Activated CD4-positive, alpha-beta T cell treated with anti-CD3 and anti-CD28 coated beads for 36 hours (primary cell): Measurements from ENCODE around the gene ZFPM1. TPM values are rescaled to one million over a fixed set of nuclear protein-coding genes. Genes with fewer than 3 reads are reported as not detected.
A peak's percentile ranks its signal among the peaks of the same experiment; 100 is the strongest.

Source experiments
- ATAC-seq: fragments of 200-7000 bp; cut with Tn5 transposase; one replicate; pipeline ENCODE4 v1.10.0; 2021; ENCODE audit warnings: mild to moderate bottlenecking, moderate library complexity
- CTCF ChIA-PET: fragments of 350-600 bp; sonication (Branson Sonifier 250); formaldehyde crosslinking; loops from one replicate; lab custom pipeline; 2021; ENCODE audit warnings: antibody characterized with exemption; lab: Charles Lee
- POLR2A ChIA-PET: fragments of 350-600 bp; sonication (Branson Sonifier 250); formaldehyde crosslinking; loops from one replicate; lab custom pipeline; 2021; ENCODE audit warnings: antibody characterized with exemption, inconsistent platforms; lab: Charles Lee
- DNase-seq: peaks from one replicate; pipeline ENCODE4 v3.0.0-alpha.2; 2020
- H3K27ac Mint-ChIP-seq: one replicate; pipeline ENCODE4 v1.8.0; 2021; ENCODE audit warnings: mixed read lengths
- H3K27me3 Mint-ChIP-seq: one replicate; pipeline ENCODE4 v1.8.0; 2021; ENCODE audit warnings: mixed read lengths
- H3K36me3 Mint-ChIP-seq: one replicate; pipeline ENCODE4 v1.8.0; 2021; ENCODE audit warnings: low read depth, mixed read lengths
- H3K4me1 Mint-ChIP-seq: one replicate; pipeline ENCODE4 v1.8.0; 2021; ENCODE audit warnings: mixed read lengths
- H3K4me3 Mint-ChIP-seq: one replicate; pipeline ENCODE4 v1.8.0; 2021; ENCODE audit warnings: mild to moderate bottlenecking, moderate library complexity, mixed read lengths
- H3K9me3 Mint-ChIP-seq: one replicate; pipeline ENCODE4 v1.8.0; 2021; ENCODE audit warnings: low read depth, mixed read lengths
- intact Hi-C, 2 experiments: fragments of 100-400 bp; cut with DNase I in 1 of 2; cut with micrococcal nuclease in 1 of 2; formaldehyde crosslinking; loops; one replicate each; pipeline versions ENCODE4 v1.14.2 to v1.15.1; 2022 to 2024; cut with DNase I, micrococcal nuclease
- total RNA-seq, 2 experiments: library from RNA; stranded (reverse); gene quantifications; one replicate each; pipeline ENCODE4 v1.2.3, GENCODE V29; 2021

Gene ZFPM1
- total RNA-seq, 2 experiments from 2014 or later: 9.9 to 12.6 TPM

DNA sequence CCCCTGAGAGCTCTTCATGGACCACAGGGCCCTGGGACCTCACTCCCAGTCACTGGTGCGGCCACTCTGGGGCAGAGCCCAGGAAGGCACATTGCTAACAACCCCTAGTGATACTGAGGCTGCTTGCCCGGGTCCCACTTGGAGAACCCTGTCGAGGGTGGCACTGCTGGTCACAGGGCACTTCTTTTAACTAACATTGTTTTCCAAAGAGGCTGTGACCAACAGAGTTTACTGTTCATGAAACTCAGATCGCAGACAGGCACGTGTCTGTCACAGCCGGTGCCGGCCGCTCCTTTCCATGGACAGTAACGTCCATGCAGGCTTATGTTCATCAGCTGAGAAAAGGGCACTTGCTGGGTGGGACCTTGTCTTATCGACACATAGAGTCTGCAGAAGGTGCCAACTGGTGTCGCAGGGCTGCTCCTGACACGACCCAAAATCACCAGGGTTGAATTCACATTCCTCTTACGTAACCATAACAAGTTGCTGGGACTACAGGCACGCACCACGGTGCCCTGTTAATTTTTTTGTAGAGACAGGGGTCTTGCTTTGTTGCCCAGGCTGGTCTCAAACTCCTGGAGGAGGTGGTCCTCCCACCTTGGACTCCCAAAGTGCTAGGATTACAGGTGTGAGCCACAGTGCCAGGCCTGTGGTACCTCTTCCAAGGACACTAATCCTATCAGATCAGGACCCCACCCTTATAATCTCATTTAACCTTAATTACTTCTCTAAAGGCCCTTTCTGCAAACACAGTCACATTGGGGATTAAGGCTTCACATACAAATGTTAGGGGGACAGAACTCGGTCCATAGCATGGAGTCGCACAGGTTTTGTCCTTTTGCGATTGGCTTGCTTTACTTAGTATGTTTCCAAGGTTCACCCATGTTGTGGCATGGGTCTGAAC lies 115.9 kb downstream of the ZFPM1 start:
- ChIA-PET CTCF (no interaction called here), POLR2A (no interaction called here)
- no peak for DNase-seq
- peaks cover 17% of the 10 kb centered on the region for H3K36me3 Mint-ChIP-seq
- no peaks in the 10 kb centered on the region for H3K9me3 Mint-ChIP-seq
- peak overlapping the region; percentile 74 for H3K27ac Mint-ChIP-seq
- peak overlapping the region; percentile 74 for H3K4me3 Mint-ChIP-seq
- intact Hi-C loops: loop anchor here in 1 of 2 experiments (5.0 kb wide), 1 partner anchor 112 kb away; no protein-coding TSS in a partner anchor
- ATAC-seq: no peak
- H3K4me1 Mint-ChIP-seq: peaks cover 44% of the 10 kb centered on the region
- H3K27me3 Mint-ChIP-seq: no peaks in the 10 kb centered on the region

DNA sequence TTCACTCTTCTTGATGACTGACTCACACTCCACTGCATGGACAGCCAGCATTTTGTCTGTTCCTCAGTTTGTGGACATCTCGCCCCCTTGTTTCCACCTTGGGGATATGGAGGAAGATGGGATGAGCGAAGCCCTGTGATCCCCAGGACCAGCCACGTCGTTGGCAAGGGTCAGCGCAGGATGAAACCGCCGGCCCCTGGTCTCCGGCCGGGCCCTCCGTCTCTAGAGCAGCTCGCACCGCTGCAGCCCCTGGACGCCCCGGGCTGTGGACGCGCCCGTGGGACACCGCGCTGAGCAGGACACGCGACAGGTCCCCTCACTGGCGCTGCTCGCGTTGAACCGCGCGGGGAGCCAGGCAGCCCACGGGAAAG lies 116.5 kb downstream of the ZFPM1 start:
- Mint-ChIP-seq H3K9me3 (no peaks in the 10 kb centered on the region), H3K36me3 (peaks cover 17% of the 10 kb centered on the region), H3K4me1 (peaks cover 44% of the 10 kb centered on the region), H3K27ac (peak overlapping the region; percentile 74), H3K4me3 (peak overlapping the region; percentile 74), H3K27me3 (no peaks in the 10 kb centered on the region)
- ChIA-PET POLR2A (interaction anchor here (0.7 to 1.7 kb wide), 5 partner anchors 9 to 618 kb away, joined by 3 to 6 read pairs (median 4); partner anchors contain the start of genes BANP and ZFPM1), CTCF (interaction anchor here (0.8 to 1.8 kb wide), 2 partner anchors 8 to 613 kb away, joined by 4 to 10 read pairs; no protein-coding TSS in a partner anchor)
- DNase-seq: no peak
- intact Hi-C loops: loop anchor here in 1 of 2 experiments (5.0 kb wide), 1 partner anchor 112 kb away; no protein-coding TSS in a partner anchor
- ATAC-seq: peak; percentile 28

DNA sequence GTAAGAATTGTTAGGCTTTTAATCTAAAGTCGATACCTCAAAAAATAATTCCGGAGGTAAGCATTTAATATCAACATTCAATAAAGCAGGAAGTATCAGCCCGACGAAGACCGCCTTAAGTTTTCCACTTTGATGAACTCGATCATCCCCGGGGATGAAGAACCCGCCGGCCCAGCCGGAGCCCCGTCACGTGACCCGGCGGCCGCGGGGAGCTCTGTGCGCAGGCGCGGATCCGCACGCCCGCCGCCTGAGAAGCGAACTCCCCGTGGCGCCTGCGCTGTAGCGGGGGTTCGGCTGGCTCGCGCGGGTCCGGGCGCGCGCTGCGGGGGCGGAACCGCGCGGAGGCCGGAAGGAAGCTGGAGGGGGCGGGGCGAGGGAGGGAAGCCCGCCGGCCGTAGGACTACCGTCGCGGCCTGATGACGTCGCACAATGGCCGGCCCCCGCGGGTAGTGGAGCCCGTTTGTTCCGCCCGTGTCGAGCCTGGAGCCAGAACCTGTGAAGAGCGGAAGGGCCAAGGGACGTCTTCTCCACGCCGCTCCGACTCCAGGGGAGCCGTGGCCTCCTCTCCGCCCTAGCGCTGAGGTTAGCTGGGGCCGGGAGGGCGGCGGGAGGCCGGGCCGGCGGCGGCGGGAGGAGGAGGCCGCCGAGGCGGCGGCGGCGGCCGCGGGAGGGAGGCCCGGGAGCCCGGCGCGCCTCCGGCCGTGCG lies 117.1 kb downstream of the ZFPM1 start, which contains the start of gene ZC3H18:
Gene ZC3H18 (plus strand): TSS at position 419 of the 706 bp plus-strand sequence. CDS start 6,721 bp downstream, outside the sequence.
- Mint-ChIP-seq H3K27me3 (no peaks in the 10 kb centered on the region), H3K36me3 (peaks cover 17% of the 10 kb centered on the region), H3K4me3 (peak within 1 kb of the TSS; percentile 88), H3K27ac (peak within 1 kb of the TSS; percentile 79), H3K4me1 (peaks cover 44% of the 10 kb centered on the region), H3K9me3 (no peaks in the 10 kb centered on the region)
- DNase-seq (peak; percentile 99), ATAC-seq (peak; percentile 83)
- intact Hi-C loops: loop anchor here (1.0 to 10.0 kb wide), 19 partner anchors 36 to 1303 kb away; partner anchors contain the start of genes BANP (in 2 of the 2), CTU2 (in 2 of the 2), RNF166 (in 2 of the 2) and CDH15 (in 1 of the 2)
- ChIA-PET POLR2A (interaction anchor here (0.6 to 1.7 kb wide), 8 partner anchors 8 to 619 kb away, joined by 3 to 10 read pairs (median 4); partner anchors contain the start of genes BANP and ZFPM1), CTCF (interaction anchor here (0.6 to 1.8 kb wide), 5 partner anchors 9 to 614 kb away, joined by 3 to 10 read pairs (median 4); no protein-coding TSS in a partner anchor)

DNA sequence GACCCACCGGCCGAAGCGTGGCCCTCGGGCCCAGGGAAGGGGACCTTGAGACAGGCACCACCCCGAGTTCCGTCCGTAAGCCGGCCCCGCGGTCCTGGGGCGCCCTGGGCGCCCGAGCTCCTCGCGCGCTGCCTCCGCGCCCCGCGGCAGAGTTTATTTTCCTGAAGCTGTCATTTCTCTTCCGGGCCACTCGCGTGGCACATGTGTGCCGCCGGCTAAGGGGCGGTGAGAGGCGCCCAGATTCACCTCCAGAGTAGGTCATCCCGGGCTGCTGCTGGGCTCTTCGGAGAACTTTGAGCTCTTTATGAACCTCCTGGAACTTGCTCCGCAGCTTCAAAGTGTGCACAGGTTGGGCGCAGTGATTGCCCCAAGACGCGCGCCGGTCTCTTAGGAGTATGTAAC lies 117.6 kb downstream of the ZFPM1 start:
- intact Hi-C loops: loop anchor here (1.0 to 10.0 kb wide), 18 partner anchors 36 to 1302 kb away; partner anchors contain the start of genes BANP (in 2 of the 2), CTU2 (in 2 of the 2), RNF166 (in 2 of the 2) and CDH15 (in 1 of the 2)
- ChIA-PET CTCF (interaction anchor here (0.6 to 1.8 kb wide), 5 partner anchors 9 to 614 kb away, joined by 3 to 10 read pairs (median 4); no protein-coding TSS in a partner anchor), POLR2A (interaction anchor here (0.6 to 1.7 kb wide), 6 partner anchors 7 to 620 kb away, joined by 3 to 10 read pairs (median 4); partner anchors contain the start of genes BANP and ZFPM1)
- Mint-ChIP-seq H3K27me3 (no peaks in the 10 kb centered on the region), H3K4me3 (peak overlapping the region; percentile 88), H3K27ac (peak overlapping the region; percentile 67), H3K36me3 (peaks cover 20% of the 10 kb centered on the region), H3K9me3 (no peaks in the 10 kb centered on the region), H3K4me1 (peaks cover 44% of the 10 kb centered on the region)
- peak; percentile 63 for DNase-seq
- ATAC-seq: peak; percentile 33

DNA sequence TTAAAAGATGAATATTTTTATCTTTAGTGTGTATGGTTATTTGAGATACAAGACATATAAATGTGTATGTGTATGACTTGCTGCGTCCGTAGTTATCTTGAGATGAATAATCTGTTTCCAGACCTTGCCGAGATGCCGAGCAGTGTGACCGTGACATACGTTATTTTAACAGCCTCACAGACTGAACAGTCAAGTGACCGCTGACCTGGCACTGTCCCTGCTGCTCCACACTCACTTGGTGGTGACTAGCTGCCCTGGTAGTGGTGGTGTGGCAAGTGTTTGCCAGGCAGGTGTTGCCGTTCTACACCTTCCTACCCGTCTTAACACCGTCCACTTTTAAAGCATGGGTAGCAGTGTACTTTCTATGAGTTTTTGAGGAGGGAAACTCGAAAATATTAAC lies 122.2 kb downstream of the ZFPM1 start:
- CTCF ChIA-PET: no interaction called here
- intact Hi-C loops: loop anchor here (10.0 kb wide), 2 partner anchors 620 to 640 kb away; partner anchors contain the start of genes BANP (in 1 of the 2) and ZNF778 (in 1 of the 2)
- POLR2A ChIA-PET: no interaction called here

DNA sequence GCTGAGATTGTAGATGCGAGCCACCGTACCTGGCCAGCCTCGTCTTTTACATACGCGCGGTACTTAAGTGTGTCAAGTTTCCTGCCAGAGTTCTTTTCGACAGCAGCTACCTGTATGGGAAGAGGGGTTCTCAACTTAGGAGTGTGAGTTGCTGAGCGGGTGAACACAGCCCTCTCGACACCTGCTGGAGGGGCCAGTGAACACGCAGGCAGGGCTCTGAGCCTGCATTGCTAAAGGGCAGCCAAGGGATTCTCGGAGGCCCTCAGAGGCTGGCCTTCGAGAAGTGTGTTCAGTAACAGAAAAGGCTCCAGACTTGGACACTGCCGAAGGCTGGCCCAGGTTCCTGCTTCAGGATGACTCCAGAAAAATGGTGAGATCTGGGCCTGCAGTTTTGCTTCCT lies 123.2 kb downstream of the ZFPM1 start:
- no peak for DNase-seq
- no peaks in the 10 kb centered on the region for H3K27me3 Mint-ChIP-seq
- H3K9me3 Mint-ChIP-seq: no peaks in the 10 kb centered on the region
- peaks cover 57% of the 10 kb centered on the region for H3K4me1 Mint-ChIP-seq
- ChIA-PET CTCF (no interaction called here), POLR2A (no interaction called here)
- H3K4me3 Mint-ChIP-seq: no peak overlapping the region
- intact Hi-C loops: loop anchor here (10.0 kb wide), 2 partner anchors 622 to 638 kb away; partner anchors contain the start of genes BANP (in 1 of the 2) and ZNF778 (in 1 of the 2)
- H3K36me3 Mint-ChIP-seq: peaks cover 57% of the 10 kb centered on the region
- no peak overlapping the region for H3K27ac Mint-ChIP-seq
- ATAC-seq: no peak

More for the DNA sequence above, 122.2 kb downstream of the ZFPM1 start:
- ATAC-seq: no peak
- no peaks in the 10 kb centered on the region for H3K9me3 Mint-ChIP-seq
- peaks cover 55% of the 10 kb centered on the region for H3K4me1 Mint-ChIP-seq
- no peak for DNase-seq
- no peak overlapping the region for H3K4me3 Mint-ChIP-seq
- no peak overlapping the region for H3K27ac Mint-ChIP-seq
- H3K27me3 Mint-ChIP-seq: no peaks in the 10 kb centered on the region
- peaks cover 50% of the 10 kb centered on the region for H3K36me3 Mint-ChIP-seq

DNA sequence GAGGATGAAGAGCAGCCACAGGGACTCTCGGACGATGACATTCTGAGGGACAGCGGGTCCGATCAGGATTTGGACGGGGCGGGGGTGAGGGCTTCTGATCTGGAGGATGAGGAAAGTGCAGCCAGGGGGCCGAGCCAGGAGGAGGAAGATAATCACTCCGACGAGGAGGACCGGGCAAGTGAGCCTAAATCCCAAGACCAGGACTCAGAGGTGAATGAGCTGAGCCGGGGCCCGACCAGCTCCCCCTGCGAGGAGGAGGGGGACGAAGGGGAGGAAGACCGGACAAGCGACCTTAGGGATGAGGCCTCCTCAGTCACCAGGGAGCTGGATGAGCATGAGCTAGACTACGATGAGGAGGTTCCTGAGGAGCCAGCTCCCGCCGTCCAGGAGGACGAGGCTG lies 124.1 kb downstream of the ZFPM1 start:
- ATAC-seq: no peak
- H3K36me3 Mint-ChIP-seq: peaks cover 56% of the 10 kb centered on the region
- H3K27ac Mint-ChIP-seq: peak overlapping the region; percentile 58
- H3K4me1 Mint-ChIP-seq: peaks cover 48% of the 10 kb centered on the region
- intact Hi-C loops: loop anchor here (10.0 kb wide), 2 partner anchors 622 to 638 kb away; partner anchors contain the start of genes BANP (in 1 of the 2) and ZNF778 (in 1 of the 2)
- H3K27me3 Mint-ChIP-seq: no peaks in the 10 kb centered on the region
- POLR2A ChIA-PET: interaction anchor here (0.6 kb wide), 1 partner anchor 670 kb away, joined by 6 read pairs; no protein-coding TSS in a partner anchor
- CTCF ChIA-PET: no interaction called here
- no peak for DNase-seq
- H3K9me3 Mint-ChIP-seq: no peaks in the 10 kb centered on the region
- H3K4me3 Mint-ChIP-seq: no peak overlapping the region

DNA sequence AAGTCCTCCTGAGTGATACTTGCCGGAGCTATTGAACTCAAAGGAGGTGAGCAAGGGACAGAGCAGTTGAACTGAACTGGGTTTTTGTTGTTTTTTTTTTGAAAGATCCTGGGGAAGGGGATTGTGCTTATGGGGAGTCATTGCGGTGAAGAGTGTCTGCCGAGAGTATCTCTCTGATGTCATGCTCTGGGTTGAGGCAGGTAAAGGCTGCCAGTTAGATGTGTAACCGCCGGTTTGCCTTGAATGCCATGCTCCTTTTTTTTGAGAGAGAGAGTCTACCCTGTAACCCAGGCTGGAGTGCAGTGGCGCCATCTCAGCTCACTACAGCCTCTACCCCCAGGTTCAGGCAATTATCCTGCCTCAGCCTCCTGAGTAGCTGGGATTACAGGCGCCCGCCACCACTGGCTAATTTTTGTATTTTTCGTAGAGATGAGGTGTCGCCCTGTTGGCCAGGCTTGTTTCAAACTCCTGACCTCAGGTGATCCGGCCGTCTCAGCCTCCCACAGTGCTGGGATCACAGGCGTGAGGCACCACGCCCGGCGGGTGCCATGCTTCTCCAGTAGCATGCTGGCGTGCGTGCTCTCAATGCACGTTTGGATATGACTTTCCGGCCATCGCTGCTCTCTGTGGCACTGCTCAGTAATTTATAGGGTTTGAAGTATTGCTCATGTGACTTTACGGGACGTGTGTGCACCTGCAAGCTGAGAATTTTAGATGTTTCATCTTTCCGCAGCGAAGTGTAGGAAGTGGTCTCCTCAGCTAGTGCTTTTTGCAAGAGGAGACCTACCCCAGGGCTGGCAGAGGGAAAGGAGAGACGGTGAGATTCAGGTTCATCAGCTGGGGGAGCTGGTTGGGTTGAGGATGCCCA lies 125.6 kb downstream of the ZFPM1 start:
- DNase-seq (peak; percentile 36), ATAC-seq (peak; percentile 50)
- CTCF ChIA-PET: no interaction called here
- POLR2A ChIA-PET: interaction anchor here (0.6 to 0.7 kb wide), 2 partner anchors 8 to 24 kb away, joined by 3 to 10 read pairs; partner anchors contain the start of gene ZC3H18
- Mint-ChIP-seq H3K4me1 (peaks cover 46% of the 10 kb centered on the region), H3K27ac (peak overlapping the region; percentile 72), H3K36me3 (peaks cover 48% of the 10 kb centered on the region), H3K27me3 (no peaks in the 10 kb centered on the region), H3K9me3 (no peaks in the 10 kb centered on the region), H3K4me3 (no peak overlapping the region)
- intact Hi-C loops: loop anchor here (10.0 kb wide), 2 partner anchors 624 to 636 kb away; partner anchors contain the start of genes BANP (in 1 of the 2) and ZNF778 (in 1 of the 2)

DNA sequence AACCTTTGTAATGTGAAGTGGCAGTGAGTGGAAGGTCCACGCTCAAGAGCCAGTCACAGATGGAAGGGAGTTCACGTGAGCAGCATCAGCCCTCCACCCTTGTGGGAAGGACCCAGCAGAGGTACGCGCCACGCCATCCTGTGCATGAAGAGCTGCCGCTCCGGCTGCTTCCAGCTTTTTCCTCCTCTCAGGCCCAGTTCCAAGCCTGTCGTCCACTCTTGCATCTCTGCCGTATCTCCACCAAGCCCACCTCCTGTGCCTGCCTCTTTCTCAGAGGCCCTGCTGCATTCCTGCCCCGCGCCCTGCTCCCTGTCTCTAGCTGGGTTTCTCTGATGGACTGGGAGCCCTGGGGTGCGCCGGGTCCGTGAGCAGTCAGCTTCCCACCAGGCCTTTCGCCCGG lies 127.3 kb downstream of the ZFPM1 start:
- no peak overlapping the region for H3K27ac Mint-ChIP-seq
- no peaks in the 10 kb centered on the region for H3K9me3 Mint-ChIP-seq
- POLR2A ChIA-PET: interaction anchor here (0.5 kb wide), 1 partner anchor 9 kb away, joined by 6 read pairs; no protein-coding TSS in a partner anchor
- intact Hi-C loops: loop anchor here in 1 of 2 experiments (5.0 kb wide), 1 partner anchor 42 kb away; no protein-coding TSS in a partner anchor
- no peak for ATAC-seq
- peaks cover 46% of the 10 kb centered on the region for H3K36me3 Mint-ChIP-seq
- CTCF ChIA-PET: no interaction called here
- peaks cover 50% of the 10 kb centered on the region for H3K4me1 Mint-ChIP-seq
- no peak overlapping the region for H3K4me3 Mint-ChIP-seq
- no peak for DNase-seq
- no peaks in the 10 kb centered on the region for H3K27me3 Mint-ChIP-seq
